Measurements from ENCODE around the gene GADD45GIP1. TPM values are rescaled to one million over a fixed set of nuclear protein-coding genes. Genes with fewer than 3 reads are reported as not detected.
"Not testable (repeated sequence)": the region's sequence is repeated elsewhere in the genome, so short reads cannot be mapped to it uniquely, and the experiment has no call there.

The GADD45GIP1 gene
- total RNA-seq, 2 experiments from 2014 or later: 12.1 to 12.8 TPM

- no peaks in the 10 kb centered on the region for H3K27me3 ChIP-seq (ENCODE audit: control insufficient read depth in 1 of 2, insufficient read depth in 2 of 2, low read length in 2 of 2)
These were observed 3.0 kb downstream of the GADD45GIP1 start for GRCh38 chr19:12953799-12954611.

GRCh38 chr19:12953138-12953798, 3.8 kb downstream of the GADD45GIP1 start:
- intact Hi-C loops (cut with DNase I, micrococcal nuclease): no loop called here
- H3K36me3 Mint-ChIP-seq (ENCODE audit: low read depth): peaks cover 68% of the 10 kb centered on the region
- H3K9me3 Mint-ChIP-seq: no peaks in the 10 kb centered on the region
- no peaks in the 10 kb centered on the region for H3K27me3 Mint-ChIP-seq
- Histone ChIP-seq H3K36me3 (ENCODE audit: insufficient read depth, low read length) (peaks cover 58% of the 10 kb centered on the region), H3K9me3 (ENCODE audit: control insufficient read depth in 1 of 2, insufficient read depth in 1 of 2, low read length in 2 of 2) (no peaks in the 10 kb centered on the region), H3K4me1 (ENCODE audit: insufficient read depth, low read length) (peaks cover 38% of the 10 kb centered on the region), H3K27me3 (ENCODE audit: control insufficient read depth in 1 of 2, insufficient read depth in 2 of 2, low read length in 2 of 2) (no peaks in the 10 kb centered on the region), H3K27ac (ENCODE audit: low read depth in 1 of 2, low read length in 2 of 2) (no peak overlapping the region), H3K4me3 (ENCODE audit: low read length) (no peak overlapping the region)
- H3K4me1 Mint-ChIP-seq (ENCODE audit: low read depth): peaks cover 23% of the 10 kb centered on the region
- ATAC-seq (ENCODE audit: poor library complexity): no peak
- ChIA-PET POLR2A (interaction anchor here (1.4 to 2.4 kb wide), 3 partner anchors 12 to 20 kb away, joined by 5 to 9 read pairs (median 8); partner anchors contain the start of genes CALR and FARSA), CTCF (interaction anchor here (5.5 kb wide), 1 partner anchor 12 kb away, joined by 30 read pairs; no protein-coding TSS in a partner anchor)
- no peak overlapping the region for H3K27ac Mint-ChIP-seq
- H3K4me3 Mint-ChIP-seq: no peak overlapping the region
- no peak for TF ChIP-seq CTCF (IDR thresholded peaks at IDR 0.05)
- peak in 1 of 14 experiments; percentile 31 for DNase-seq

More at GRCh38 chr19:12953799-12954611, 3.0 kb downstream of the GADD45GIP1 start:
- Mint-ChIP-seq H3K9me3 (no peaks in the 10 kb centered on the region), H3K4me3 (peak overlapping the region; percentile 30), H3K27ac (peak overlapping the region; percentile 36), H3K27me3 (no peaks in the 10 kb centered on the region), H3K4me1 (ENCODE audit: low read depth) (peaks cover 23% of the 10 kb centered on the region), H3K36me3 (ENCODE audit: low read depth) (peaks cover 61% of the 10 kb centered on the region)
- ATAC-seq (ENCODE audit: poor library complexity): no peak
- no peaks in the 10 kb centered on the region for H3K9me3 ChIP-seq (ENCODE audit: control insufficient read depth in 1 of 2, insufficient read depth in 1 of 2, low read length in 2 of 2)
- ChIA-PET POLR2A (interaction anchor here (0.9 to 2.4 kb wide), 5 partner anchors 11 to 150 kb away, joined by 4 to 9 read pairs (median 6); partner anchors contain the start of genes CALR, FARSA and GCDH), CTCF (interaction anchor here (0.6 to 5.5 kb wide), 2 partner anchors 11 to 1803 kb away, joined by 5 to 30 read pairs; no protein-coding TSS in a partner anchor)
- TF ChIP-seq CTCF (IDR thresholded peaks at IDR 0.05): no peak
- no peak overlapping the region for H3K4me3 ChIP-seq (ENCODE audit: low read length)
- H3K4me1 ChIP-seq (ENCODE audit: insufficient read depth, low read length): peaks cover 38% of the 10 kb centered on the region
- intact Hi-C loops (cut with DNase I, micrococcal nuclease): no loop called here
- H3K27ac ChIP-seq (ENCODE audit: low read depth in 1 of 2, low read length in 2 of 2): no peak overlapping the region
- DNase-seq: peak in 1 of 14 experiments; percentile 31
- H3K36me3 ChIP-seq (ENCODE audit: insufficient read depth, low read length): peaks cover 50% of the 10 kb centered on the region

- peak in 2 of 14 experiments; percentile 51 to 63 for DNase-seq
- intact Hi-C loops (cut with DNase I, micrococcal nuclease): no loop called here
These were observed 4.4 kb downstream of the GADD45GIP1 start for GRCh38 chr19:12952488-12953137.

GRCh38 chr19:12952050-12952449, 5.0 kb downstream of the GADD45GIP1 start:
- H3K9me3 ChIP-seq (ENCODE audit: control insufficient read depth in 1 of 2, insufficient read depth in 1 of 2, low read length in 2 of 2); H3K4me3 Mint-ChIP-seq; H3K27me3 Mint-ChIP-seq; DNase-seq; intact Hi-C loops (cut with DNase I, micrococcal nuclease); ATAC-seq (ENCODE audit: poor library complexity); H3K27ac ChIP-seq (ENCODE audit: low read depth in 1 of 2, low read length in 2 of 2); H3K27me3 ChIP-seq (ENCODE audit: control insufficient read depth in 1 of 2, insufficient read depth in 2 of 2, low read length in 2 of 2); H3K9me3 Mint-ChIP-seq; H3K4me3 ChIP-seq (ENCODE audit: low read length): not testable (repeated sequence)
- ChIA-PET POLR2A (interaction anchor here (2.0 kb wide), 1 partner anchor 14 kb away, joined by 8 read pairs; the partner anchor contains the start of gene CALR), CTCF (interaction anchor here (0.6 to 5.5 kb wide), 2 partner anchors 13 to 24 kb away, joined by 4 to 30 read pairs; no protein-coding TSS in a partner anchor)
- Histone ChIP-seq H3K36me3 (ENCODE audit: insufficient read depth, low read length) (peaks cover 68% of the 10 kb centered on the region), H3K4me1 (ENCODE audit: insufficient read depth, low read length) (peaks cover 39% of the 10 kb centered on the region)
- Mint-ChIP-seq H3K4me1 (ENCODE audit: low read depth) (peaks cover 23% of the 10 kb centered on the region), H3K36me3 (ENCODE audit: low read depth) (peaks cover 79% of the 10 kb centered on the region), H3K27ac (peak overlapping the region; percentile 39)

More at GRCh38 chr19:12952488-12953137, 4.4 kb downstream of the GADD45GIP1 start:
- H3K36me3 Mint-ChIP-seq (ENCODE audit: low read depth): peaks cover 74% of the 10 kb centered on the region
- H3K4me3 Mint-ChIP-seq: no peak overlapping the region
- H3K4me3 ChIP-seq (ENCODE audit: low read length): no peak overlapping the region
- TF ChIP-seq CTCF (IDR thresholded peaks at IDR 0.05): no peak
- H3K27ac Mint-ChIP-seq: no peak overlapping the region
- peaks cover 23% of the 10 kb centered on the region for H3K4me1 Mint-ChIP-seq (ENCODE audit: low read depth)
- no peak overlapping the region for H3K27ac ChIP-seq (ENCODE audit: low read depth in 1 of 2, low read length in 2 of 2)
- H3K9me3 Mint-ChIP-seq: no peaks in the 10 kb centered on the region
- no peaks in the 10 kb centered on the region for H3K27me3 ChIP-seq (ENCODE audit: control insufficient read depth in 1 of 2, insufficient read depth in 2 of 2, low read length in 2 of 2)
- CTCF ChIA-PET: interaction anchor here (0.6 to 5.5 kb wide), 2 partner anchors 12 to 25 kb away, joined by 4 to 30 read pairs; no protein-coding TSS in a partner anchor
- H3K9me3 ChIP-seq (ENCODE audit: control insufficient read depth in 1 of 2, insufficient read depth in 1 of 2, low read length in 2 of 2): no peaks in the 10 kb centered on the region
- ATAC-seq (ENCODE audit: poor library complexity): no peak
- H3K4me1 ChIP-seq (ENCODE audit: insufficient read depth, low read length): peaks cover 39% of the 10 kb centered on the region
- peaks cover 64% of the 10 kb centered on the region for H3K36me3 ChIP-seq (ENCODE audit: insufficient read depth, low read length)
- H3K27me3 Mint-ChIP-seq: no peaks in the 10 kb centered on the region
- POLR2A ChIA-PET: interaction anchor here (1.4 to 2.0 kb wide), 2 partner anchors 14 to 19 kb away, joined by 5 to 8 read pairs; partner anchors contain the start of genes CALR and FARSA

Data from CD4-positive, alpha-beta T cell (primary cell).